ENCODE results near the gene COX10.
"Not testable (repeated sequence)": the region's sequence is repeated elsewhere in the genome, so short reads cannot be mapped to it uniquely, and the experiment has no call there.

The COX10 gene

DNA sequence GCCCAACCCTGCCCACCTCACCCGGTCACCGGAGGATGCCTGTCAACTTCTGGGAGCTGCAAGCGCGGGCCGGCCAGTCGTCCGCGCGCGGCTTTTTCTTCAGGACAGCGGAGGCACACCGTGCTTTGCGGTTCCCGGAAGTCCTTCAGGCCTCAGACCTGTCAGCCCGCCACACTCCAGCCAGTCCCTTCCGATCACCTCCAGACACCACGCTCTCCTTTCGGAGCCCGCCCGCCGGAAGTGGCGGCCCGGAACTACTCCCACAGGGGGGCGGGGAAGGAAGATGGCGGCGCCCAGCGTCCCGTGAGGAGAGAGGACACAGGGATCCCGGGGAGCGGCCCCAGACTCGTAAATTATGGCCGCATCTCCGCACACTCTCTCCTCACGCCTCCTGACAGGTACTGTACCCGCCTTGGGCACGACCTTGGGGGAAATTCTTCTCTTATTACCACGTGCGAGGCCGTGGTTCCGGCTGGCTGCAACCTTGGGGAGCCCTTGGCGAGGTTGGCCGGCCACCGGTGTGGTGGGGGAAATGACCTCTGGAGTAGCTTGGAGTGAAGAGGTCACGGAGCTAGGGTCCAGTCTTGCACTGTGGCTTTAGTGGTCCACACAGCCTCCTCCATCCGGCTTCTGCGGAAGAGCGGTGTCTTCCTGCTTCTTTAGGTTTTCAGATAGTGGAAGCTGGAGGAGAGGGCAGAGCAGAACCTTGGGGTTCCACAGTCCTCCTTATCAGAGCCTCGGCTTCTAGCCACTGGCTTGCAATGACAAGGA lies at the start of gene COX10:
Gene COX10, plus strand, starts transcription at position 254 of the 771 bp plus-strand sequence. Its CDS starts 102 bp downstream, at position 356.
- peak; percentile 75 for DNase-seq

DNA sequence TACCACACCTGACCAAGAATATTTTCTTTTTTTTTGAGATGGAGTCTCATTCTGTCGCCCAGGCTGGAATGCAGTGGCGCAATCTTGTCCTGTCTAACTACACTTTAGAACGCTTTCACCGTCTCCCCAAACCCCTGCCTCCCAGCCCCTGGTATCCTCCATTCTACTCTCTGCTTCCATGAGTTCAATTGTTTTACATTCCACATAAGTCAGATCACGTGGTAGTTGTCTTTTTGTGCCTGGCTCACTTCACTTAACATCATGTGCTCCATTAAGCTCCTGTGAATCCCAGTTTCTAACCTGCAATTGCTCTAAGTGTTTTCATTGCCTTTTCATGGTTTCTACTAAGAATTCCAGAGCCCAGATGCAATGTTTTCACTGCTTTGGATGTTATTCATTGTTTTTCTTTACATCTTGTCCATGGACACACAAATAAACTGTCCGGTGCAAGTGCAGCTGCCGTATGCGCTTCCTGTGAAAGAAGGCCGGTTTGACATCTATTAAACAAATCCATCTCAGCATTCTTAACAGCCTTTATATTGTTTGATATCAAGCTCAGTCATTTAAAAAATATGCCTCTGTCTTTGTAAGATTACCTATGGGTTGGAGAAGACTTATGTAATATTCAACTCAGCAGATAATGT lies 47.5 kb upstream of the COX10 start:
- DNase-seq: not testable (repeated sequence)

DNA sequence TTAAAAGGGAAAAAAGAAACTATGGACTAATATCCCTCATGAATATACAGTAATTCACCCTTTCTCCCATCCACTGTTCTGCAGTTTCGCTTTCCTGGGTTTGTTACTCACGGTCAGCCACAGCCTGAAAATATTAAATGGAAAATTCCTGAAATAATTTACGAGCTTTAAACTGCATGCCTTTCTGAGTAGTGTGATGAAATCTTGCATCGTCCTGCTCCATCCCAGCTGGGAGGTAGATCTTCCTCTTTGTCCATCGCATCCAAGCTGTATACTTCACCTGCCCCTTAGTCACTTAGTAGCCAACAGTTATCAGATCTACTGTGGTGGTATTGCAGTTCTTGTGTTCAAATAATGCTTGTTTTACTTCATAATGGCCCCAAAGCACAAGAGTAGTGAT lies 39.5 kb upstream of the COX10 start:
- DNase-seq: not testable (repeated sequence)

DNA sequence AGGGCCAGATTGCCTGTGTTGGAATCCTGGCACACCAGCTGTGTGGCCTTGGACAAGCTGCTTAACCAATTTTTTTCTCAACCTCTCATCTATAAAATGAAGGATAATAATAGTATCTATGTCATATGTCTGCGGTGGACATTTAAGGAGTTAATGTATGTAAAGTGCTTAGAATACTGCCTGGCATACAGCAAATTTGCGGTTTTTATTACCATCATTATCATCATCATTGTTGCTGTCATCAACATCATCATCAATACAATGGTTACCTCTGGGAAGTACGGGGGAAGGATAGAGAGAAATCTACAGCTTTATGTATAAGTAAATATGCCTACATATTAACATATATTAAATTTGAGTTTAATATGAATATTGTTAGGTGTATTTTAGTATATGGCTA lies 37.1 kb upstream of the COX10 start:
- DNase-seq: no peak

DNA sequence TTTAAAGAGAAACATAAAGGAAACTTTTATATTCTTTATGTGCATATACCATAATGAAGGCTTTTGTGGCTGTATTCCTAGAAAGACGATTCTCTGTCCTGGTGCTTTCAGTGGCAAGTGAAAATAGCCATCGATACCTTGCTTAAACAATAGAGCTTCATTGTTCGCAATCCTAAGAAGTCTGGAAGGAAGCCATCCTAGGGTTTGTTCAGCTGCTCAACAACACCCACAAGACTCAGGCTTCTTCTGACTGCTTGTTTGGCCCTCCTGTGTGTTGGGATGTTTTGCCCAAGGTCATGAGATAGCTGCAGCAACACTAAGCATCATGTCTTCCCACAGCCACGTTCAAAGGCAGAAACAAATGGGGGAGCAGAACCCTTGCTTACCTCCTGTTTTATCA lies 36.1 kb upstream of the COX10 start:
- DNase-seq: no peak

DNA sequence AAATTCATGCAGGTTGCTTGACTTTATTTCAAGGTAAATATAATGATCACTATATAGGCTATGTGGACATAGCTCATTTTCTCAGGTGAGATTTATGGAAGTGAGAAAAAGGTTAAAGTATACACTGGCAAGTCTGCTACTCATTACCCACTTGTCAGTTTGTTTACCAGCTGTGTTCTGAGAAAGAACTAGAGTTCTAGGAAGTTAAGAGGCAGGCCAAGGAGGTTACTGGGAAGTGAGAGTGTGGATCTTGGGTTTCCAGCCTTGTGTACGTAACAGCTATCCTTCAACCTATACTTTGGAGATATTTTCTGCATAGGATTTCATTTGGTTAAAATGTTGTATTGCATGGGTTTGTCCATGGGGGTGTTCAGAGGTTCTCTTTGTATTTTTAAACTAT lies 31.9 kb upstream of the COX10 start:
- no peak for DNase-seq

DNA sequence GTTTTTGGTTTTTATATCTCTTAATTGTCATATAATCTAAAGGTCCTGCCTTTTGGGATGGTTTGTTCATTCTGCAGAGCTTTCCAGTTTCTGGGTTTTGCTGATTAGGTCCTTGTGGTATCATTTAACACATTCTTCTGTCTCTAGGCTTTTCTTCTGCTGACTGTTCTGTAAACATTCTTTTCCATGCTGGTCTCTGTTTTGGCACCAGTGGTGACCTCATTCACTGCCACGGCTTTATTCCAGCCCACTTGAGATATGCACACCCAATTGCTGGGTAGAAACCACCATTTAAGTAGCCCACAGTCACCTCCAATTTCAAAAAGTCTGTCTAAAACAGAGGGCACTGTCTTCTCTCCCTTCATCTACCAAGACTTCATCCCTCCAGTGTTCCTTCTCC lies 31.1 kb upstream of the COX10 start:
- DNase-seq: no peak

DNA sequence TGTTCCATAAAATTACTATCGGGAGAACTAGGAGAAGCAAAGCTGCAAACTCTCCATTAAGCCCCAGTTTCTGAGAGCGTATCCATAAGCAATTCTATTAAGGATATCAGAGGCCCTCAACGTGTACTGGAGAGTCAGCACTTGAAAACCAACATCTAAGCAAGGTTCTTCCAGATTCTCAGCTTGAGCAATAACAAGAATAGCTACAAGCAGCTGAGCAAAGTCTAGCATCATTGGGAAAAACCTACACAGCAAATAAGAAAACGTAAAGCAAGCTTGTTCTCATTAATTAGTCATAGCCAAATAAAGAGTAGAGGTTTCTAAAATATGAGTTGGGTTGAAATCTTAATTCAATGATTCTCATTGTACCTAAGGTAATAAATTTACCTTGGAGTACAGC lies 26.9 kb upstream of the COX10 start:
- no peak for DNase-seq

DNA sequence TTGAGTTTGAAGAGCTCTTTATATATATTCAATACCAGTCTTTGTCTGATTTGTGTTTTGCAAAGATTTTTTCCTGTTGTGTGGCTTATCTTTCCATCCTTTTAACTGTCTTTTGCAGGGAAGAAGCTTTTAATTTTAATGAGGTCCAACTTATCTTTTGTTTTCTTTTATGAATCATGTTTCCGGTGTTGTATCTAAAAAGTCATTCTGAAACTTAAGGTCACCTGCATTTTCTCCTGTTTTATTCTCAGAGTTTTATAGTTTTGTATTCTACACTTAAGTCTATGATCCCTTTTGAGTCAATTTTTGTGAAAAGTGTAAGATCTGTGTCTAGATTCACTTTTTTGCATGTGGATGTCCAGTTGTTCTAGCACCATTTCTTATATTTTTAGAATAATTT lies 24.6 kb upstream of the COX10 start:
- DNase-seq: no peak

DNA sequence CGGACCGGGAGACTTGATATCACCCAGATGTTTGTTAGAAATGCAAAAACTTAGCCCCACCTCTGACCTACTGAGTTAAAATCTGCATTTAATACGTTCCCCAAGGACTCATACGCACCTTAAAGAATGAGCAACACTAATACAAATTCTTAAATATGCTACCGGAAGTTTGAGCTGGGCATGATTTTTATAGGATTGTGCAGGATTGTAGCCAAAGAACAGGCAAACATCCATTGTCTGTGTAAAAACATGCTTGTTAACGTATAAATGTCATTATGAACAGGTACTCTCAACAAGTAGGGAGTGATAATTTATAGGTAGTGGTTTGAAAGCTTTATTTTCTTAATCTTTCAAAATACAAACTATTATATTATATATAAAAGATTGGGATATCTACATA lies 22.3 kb upstream of the COX10 start:
- DNase-seq: no peak

DNA sequence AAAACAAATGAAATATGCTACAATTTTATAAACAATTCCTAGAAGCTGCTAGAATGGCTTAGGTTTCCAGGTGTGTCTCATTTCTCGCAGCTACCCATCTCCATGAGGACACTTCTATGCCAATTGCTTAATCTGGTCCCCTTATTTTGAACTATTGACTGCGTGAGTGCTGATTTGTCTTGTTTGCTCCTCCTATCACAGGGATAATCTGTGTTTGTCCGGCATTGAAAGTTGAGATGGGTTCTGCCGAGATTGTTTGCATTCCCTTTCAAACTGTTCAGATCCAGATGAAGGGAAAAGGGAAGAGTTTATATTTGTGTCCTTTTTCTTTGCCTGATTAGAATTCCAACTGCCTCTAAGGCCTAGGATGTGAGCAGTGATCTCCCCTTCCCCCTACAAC lies 21.7 kb upstream of the COX10 start:
- no peak for DNase-seq

DNA sequence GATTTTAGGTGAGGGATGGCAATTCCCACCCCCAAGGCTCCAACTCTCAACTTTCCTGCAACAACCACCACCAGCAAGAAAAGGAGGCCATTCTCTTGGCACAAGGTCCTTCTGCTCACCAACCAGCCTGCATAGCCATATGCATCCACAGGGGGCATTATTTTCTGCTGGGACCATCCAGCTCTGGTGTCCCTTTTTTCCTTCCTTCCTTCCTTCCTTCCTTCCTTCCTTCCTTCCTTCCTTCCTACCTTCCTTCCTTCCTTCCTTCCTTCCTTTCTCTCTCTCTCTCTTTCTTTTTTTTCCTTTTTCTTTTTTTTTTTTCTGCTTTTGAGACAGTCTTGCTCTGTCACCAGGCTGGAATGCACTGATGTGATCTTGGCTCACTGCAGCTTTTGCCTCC lies 21.1 kb upstream of the COX10 start:
- no peak for DNase-seq

DNA sequence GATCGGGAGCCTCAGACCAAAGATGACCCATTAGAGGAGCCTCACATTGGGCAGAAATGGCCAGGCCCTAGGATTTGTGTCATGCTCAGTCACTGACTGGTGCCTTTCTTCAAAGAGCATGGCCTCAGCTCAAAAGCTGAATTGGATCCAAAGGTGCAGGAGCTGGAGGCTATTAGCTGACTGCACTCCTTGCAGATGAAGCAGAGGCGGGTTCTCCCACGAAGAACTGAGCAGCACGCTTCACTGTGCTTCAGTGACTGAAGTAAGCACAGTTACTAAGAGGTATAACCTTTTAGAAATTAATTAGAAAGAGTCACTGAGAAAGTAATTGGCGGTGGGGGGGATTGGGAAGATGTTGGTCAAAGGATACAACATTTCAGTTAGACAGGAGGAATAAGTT lies 18.7 kb upstream of the COX10 start:
- no peak for DNase-seq

DNA sequence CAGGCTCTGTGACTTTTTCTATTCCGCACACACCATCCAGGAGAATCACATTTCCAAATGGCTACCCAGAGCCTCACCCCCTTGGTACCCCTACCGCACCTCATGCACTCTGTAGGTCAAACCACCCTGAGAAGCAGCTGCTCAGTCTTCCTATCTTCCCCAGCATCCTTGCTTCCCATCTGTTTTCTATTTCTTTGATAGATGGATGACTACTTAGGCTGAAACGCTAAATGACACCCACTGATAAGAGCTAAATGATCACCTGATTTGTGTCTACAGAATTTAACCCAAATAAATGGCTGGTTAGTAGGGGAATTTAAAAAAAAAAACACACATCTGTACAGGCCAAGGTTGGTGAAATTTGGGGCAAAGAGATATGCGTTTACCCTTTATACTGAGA lies 17.6 kb upstream of the COX10 start:
- no peak for DNase-seq

DNA sequence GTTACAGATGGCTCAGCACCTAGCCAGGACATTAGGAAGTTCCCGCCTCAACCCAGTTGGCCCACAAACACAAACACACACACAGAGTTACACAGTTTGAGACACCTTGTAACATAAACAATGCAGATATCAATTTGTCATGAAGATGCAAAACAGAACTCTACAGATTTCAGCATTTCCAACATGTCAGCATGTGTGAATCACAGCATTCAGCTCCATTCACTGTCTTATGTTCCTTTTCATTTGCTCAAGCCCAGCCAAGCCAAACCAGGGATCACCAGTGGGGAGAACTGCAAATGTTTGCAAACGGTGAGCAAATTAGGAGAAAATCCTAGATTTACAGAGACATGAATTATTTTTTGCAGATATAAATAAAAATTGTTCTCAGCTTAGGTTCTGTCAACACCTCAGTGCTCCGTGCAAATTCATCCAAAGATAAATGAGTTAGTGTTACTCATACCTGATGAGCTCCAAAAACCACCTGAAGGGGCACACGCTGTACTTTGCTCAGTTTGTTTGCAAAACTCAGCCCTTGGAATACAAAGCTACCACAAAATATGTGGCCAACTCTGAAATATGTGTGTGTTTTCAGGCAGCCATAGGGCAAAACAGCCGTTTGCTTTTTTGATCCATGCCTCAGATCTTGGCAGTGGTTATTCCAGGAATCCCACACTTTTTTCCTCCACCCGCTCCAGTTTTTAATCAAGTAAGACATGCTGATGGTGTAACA lies 16.3 kb upstream of the COX10 start:
- DNase-seq: no peak

DNA sequence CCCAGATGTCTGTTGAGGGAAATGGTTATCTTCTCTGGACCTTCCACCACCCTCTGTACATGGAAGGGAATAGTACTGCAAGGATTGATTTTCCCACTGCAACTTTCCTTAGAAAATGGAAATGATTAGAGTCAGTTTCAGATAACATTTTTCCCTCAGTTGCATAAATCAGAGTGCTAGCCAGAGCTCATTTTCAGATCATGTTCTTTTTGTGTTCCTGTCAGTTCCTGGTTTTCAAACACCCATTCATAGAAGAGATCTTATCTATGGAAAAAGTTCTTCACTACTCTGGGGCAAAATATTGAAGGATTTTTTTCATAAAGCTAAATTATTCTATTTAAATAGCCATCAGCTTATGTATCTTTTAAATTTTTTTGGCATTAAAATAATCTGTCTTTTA lies 11.7 kb upstream of the COX10 start:
- DNase-seq: no peak

DNA sequence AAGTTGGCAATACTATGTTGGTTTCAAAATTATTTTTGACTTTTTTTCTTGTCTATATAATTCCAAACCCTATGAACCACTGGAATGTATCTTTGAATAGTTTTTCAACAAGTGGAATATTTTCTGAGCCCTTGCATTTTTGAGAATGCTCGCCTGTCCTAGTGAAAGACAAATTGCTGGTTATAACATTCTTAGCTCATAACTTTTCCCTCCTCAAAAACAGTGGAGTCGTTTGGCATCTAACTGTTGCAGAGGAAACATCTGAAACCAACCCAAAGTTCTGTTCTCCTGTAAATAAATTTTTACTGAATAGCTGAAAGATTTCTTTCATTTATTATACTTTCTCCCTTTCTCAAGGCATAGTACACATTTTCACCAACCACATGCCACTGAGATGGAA lies 11.3 kb upstream of the COX10 start:
- DNase-seq: no peak

DNA sequence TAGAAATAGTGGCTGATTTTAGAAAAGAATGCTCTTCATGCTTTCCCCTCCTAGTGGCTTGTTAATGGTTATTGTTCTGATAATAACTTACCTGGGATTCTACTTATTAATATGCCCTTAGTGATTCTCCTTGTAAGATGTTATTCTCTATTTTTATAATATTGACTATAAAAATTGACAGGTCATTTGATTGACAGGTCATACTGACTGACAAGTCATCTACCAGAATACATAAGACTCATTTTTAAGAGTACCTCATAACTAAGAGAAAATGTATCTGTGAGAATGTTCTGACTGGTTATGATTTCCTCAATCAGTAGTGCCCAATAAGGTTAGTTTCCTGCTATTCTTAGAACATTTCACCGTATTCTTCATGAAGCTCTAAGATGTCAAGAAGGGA lies 8.6 kb upstream of the COX10 start:
- DNase-seq: no peak

DNA sequence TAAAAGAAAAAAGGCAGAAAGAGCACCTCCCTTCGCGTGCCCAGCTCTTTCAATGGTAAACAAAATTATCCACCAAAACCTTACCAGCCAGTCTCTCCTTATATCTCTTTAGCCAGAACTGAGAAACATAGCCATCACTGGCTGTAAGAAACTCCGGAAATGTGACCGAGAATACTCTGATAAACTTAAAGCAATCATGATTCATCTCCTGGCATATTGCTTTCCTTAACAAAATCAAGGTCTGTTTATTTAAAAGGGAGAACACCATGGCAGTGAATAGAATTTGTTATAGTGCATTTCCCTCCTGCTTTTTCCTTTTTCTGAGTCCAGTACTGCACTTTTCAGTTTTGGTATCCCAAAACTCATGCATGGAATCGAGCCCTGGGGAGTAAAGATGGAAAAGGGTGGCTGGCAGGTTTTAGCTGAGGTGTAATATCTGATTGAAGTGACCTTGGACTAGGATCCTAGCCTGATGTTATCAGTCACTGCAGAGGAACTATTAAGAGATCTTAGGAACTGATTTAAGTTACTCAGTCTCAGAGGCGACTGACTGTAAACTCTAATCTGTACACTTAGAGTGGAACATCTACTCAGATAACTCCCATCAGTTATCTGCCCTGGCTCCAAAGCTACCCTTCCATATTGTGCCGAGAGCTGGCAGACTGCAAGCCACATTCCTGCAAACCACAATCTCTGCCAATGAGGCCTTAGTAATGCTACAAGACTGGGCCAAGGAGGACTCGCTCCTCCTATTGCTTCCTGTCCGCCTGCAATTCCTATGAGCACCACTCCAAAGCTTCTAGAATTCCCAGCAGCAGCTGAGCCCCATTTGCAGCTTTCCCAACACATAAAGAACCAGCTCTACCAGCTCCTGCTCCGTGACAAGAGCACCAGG lies 7.4 kb upstream of the COX10 start:
- no peak for DNase-seq

DNA sequence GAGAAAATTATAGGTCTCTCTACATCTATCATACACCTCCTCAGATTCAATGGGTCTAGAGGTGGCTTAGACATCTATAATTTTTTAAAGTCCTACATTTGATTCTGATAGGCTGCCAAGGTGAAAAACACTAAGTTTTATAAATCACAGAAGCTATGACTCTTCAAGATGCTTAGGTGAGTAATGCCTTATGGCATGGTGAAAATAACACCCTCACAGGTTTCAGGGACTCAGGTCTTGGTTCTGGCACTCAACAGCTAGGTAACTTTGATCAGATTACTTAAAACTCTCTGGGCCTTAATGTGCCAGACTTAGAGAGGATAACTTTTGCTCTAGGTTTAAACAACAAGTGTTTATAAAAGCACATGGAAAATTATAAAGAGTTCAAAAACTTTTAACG lies 2.0 kb upstream of the COX10 start:
- DNase-seq: no peak

DNA sequence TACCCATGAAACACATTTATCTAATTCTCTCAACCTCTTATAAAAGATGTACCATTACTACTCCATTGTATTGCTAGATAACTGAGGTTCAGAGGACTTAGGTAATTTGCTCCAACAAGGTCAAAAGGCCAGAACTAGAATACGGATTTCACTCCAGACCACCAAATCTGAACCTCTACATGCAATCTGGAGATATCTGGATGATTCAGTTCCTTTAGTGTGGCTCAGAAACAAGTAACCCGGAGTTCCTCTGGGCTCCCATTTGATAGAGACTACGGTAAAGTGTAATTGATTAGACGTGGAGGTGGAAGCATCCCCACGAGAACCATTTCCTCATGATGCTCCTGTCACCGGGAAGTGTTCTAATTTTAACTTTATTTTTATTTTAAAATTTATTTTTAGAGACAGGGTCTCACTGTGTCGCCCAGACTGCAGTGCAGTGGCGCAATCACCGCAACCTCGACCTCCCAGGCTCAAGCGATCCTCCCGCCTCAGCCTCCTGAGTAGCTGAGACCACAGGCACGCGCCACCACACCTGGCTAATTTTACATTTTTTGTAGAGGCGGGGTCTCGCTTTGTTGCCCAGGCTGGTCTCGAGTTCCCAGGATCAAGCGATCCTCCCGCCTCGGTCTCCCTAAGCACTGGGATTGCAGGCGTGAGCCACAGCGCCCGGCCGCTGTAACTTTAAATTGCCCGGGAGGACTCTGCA lies 608 bp upstream of the COX10 start:
- no peak for DNase-seq

DNA sequence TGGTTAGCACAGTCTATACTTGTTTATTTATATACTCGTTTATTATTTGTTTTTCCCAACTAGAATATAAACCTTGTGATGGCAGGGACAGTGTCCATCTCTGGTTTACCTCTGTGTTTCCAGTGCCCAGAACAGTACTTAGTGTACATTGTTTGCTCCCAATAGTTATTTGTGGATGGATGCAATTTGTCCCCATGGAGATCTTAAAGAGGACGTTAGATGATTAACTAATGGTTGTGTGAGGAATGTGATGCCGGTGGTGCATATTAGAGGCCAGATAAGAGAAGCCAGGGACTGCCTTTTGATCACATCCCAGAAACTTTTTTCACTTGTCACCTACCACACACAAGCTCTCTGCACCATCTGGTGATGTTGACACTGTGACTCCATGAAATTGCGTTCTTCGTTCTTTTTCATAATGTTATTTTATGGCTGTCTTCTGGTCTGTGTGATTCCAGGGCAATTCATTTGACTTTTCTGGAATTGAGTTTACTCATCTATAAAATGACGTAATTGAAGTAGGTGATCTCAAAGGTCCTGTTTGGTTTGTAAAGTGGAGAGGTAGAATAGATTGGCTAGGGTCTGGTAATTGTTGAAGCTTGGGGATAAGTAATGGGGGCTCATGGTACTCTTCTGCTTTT lies 1.2 kb downstream of the COX10 start:
- DNase-seq: no peak
